GM12878 (cell line): Measurements from ENCODE around the gene PLPP1. TPM values are rescaled to one million over a fixed set of nuclear protein-coding genes. Genes with fewer than 3 reads are reported as not detected.
A peak's percentile ranks its signal among the peaks of the same experiment; 100 is the strongest.

ENCODE experiments used
- ATAC-seq: fragments of 200-7000 bp; cut with Tn5 transposase; 3 replicates; pipeline ENCODE4 v1.9.1; 2020; ENCODE audit warnings: mild to moderate bottlenecking, moderate library complexity
- BruUV-seq: library from RNA; stranded (reverse); fragments of 400-500 nt; replicated peaks from 2 replicates; lab custom pipeline; 2021; lab: Mats Ljungman, UMichigan
- CTCF ChIA-PET: fragments of 300-600 bp; sonication (Branson Sonifier 250); formaldehyde crosslinking; extraction: SDS; loops from one replicate; lab custom pipeline; 2021; ENCODE audit warnings: inconsistent platforms; lab: Yijun Ruan, JAX
- POLR2A ChIA-PET: fragments of 350-600 bp; formaldehyde crosslinking; extraction: SDS; loops from one replicate; lab custom pipeline; 2021; ENCODE audit warnings: inconsistent platforms; lab: Charles Lee
- RAD21 ChIA-PET: fragments of 300-600 bp; sonication (Branson Sonifier 250); formaldehyde crosslinking; loops from one replicate; lab custom pipeline; 2023; ENCODE audit warnings: antibody characterized with exemption; ENCODE audit not compliant: unreplicated experiment; lab: Charles Lee
- SMC1A ChIA-PET: fragments of 300-600 bp; sonication (Branson Sonifier 250); formaldehyde crosslinking; loops from one replicate; lab custom pipeline; 2023; ENCODE audit not compliant: unreplicated experiment, uncharacterized antibody; lab: Charles Lee
- DNase-seq: peaks from one replicate; pipeline ENCODE4 v3.0.0-alpha.2; 2011; ENCODE audit warnings: low read depth, low spot score
- FAIRE-seq: peaks from 3 replicates; lab custom pipeline; 2011; peaks lifted over from hg19 to GRCh38; lab: Jason Lieb, UNC
- H2AFZ ChIP-seq: 2 replicates; pipeline ENCODE4 v1.6.0; 2011; ENCODE audit warnings: low read depth, low read length, control low read depth; ENCODE audit not compliant: control insufficient read depth
- H3K27ac ChIP-seq: 2 replicates; pipeline ENCODE4 v1.5.1; 2011; ENCODE audit warnings: control low read depth; ENCODE audit not compliant: control insufficient read depth, insufficient read depth
- H3K27me3 ChIP-seq, 2 experiments: replicated peaks in 1 of 2; 2 replicates each; pipeline versions ENCODE4 v1.6.0 to v1.6.1; 2011; ENCODE audit warnings: low read length in 1 of 2; ENCODE audit not compliant: control insufficient read depth in 2 of 2, insufficient read depth in 2 of 2
- H3K36me3 ChIP-seq, 2 experiments: 2 replicates each; pipeline ENCODE4 v1.5.1; 2011; ENCODE audit warnings: low read length in 1 of 2; ENCODE audit not compliant: control insufficient read depth in 2 of 2, insufficient read depth in 2 of 2
- H3K4me1 ChIP-seq: 2 replicates; pipeline ENCODE4 v1.6.1; 2011; ENCODE audit warnings: mild to moderate bottlenecking, low read length, moderate library complexity, mixed read lengths; ENCODE audit not compliant: control insufficient read depth, insufficient read depth
- H3K4me2 ChIP-seq: 2 replicates; pipeline ENCODE4 v1.6.0; 2011; ENCODE audit warnings: control low read depth; ENCODE audit not compliant: control insufficient read depth, insufficient read depth
- H3K4me3 ChIP-seq: fragments of 200-600 bp; sonication (generic); 2 replicates; pipeline ENCODE4 v1.5.1; 2016
- H3K79me2 ChIP-seq: 2 replicates; pipeline ENCODE4 v1.6.0; 2011; ENCODE audit warnings: low read length; ENCODE audit not compliant: control insufficient read depth, insufficient read depth
- H3K9ac ChIP-seq: 2 replicates; pipeline ENCODE4 v1.8.0; 2011; ENCODE audit warnings: low read length, control low read depth, mixed read lengths; ENCODE audit not compliant: control insufficient read depth, insufficient read depth
- H3K9me3 ChIP-seq: replicated peaks from 3 replicates; pipeline ENCODE4 v1.5.1; 2011; ENCODE audit warnings: mild to moderate bottlenecking, low read length; ENCODE audit not compliant: control insufficient read depth, insufficient read depth
- H4K20me1 ChIP-seq: 2 replicates; pipeline ENCODE4 v1.6.0; 2011; ENCODE audit not compliant: control insufficient read depth, insufficient read depth
- EP300 ChIP-seq, 2 experiments: fragments of 150-350 bp in 1 of 2; IDR thresholded peaks; 2 replicates each; pipeline ENCODE4 v1.6.1; 2011 to 2012; ENCODE audit warnings: low read depth in 2 of 2, low read length in 2 of 2, borderline replicate concordance in 1 of 2, improper control_type of control experiment in 1 of 2, inconsistent platforms in 1 of 2; ENCODE audit not compliant: control insufficient read depth in 1 of 2
- KDM1A ChIP-seq: fragments of 200-600 bp; sonication (generic); IDR thresholded peaks from 2 replicates; pipeline ENCODE4 v1.6.1; 2016; ENCODE audit warnings: borderline replicate concordance
- MEF2A ChIP-seq: IDR thresholded peaks from 2 replicates; pipeline ENCODE4 v1.6.1; 2011; ENCODE audit warnings: low read depth, mild to moderate bottlenecking, low read length, moderate library complexity; ENCODE audit not compliant: insufficient read depth
- NR2C2 ChIP-seq: IDR thresholded peaks from 2 replicates; pipeline ENCODE4 v1.6.1; 2011; ENCODE audit warnings: borderline replicate concordance, low read depth; ENCODE audit not compliant: control insufficient read depth, insufficient read length
- POU2F2 ChIP-seq: IDR thresholded peaks from 3 replicates; pipeline ENCODE4 v1.6.1; 2011; ENCODE audit warnings: low read depth, mild to moderate bottlenecking, low read length, borderline replicate concordance
- RB1 ChIP-seq: fragments of 450-650 bp; formaldehyde crosslinking; IDR thresholded peaks from 2 replicates; pipeline ENCODE4 v1.6.1; 2017; ENCODE audit warnings: mild to moderate bottlenecking, borderline replicate concordance
- RBBP5 ChIP-seq: fragments of 200-600 bp; sonication (generic); conservative IDR thresholded peaks from 2 replicates; pipeline ENCODE4 v1.6.1; 2016
- SMARCA5 ChIP-seq: fragments of 450-650 bp; IDR thresholded peaks from 2 replicates; pipeline ENCODE4 v1.6.1; 2017; ENCODE audit warnings: mild to moderate bottlenecking
- TAF1 ChIP-seq: IDR thresholded peaks from 2 replicates; pipeline ENCODE4 v1.6.1; 2011; ENCODE audit warnings: mild to moderate bottlenecking, low read depth, low read length, borderline replicate concordance
- ZSCAN29 ChIP-seq: fragments of 450-650 bp; IDR thresholded peaks from 2 replicates; pipeline ENCODE4 v1.6.1; 2017; ENCODE audit warnings: mild to moderate bottlenecking, moderate library complexity
- WGBS: methylation state at CpG from one replicate; pipeline ENCODE4 v1.1.6; 2016; ENCODE audit warnings: low lambda C conversion rate; ENCODE audit not compliant: insufficient replicate concordance, insufficient coverage; ENCODE audit errors: missing lambda C conversion rate; 5-methylcytosine and 5-hydroxymethylcytosine counted together
- in situ Hi-C: fragments of 300-500 bp; cut with MboI; formaldehyde crosslinking; loops from 9 replicates; pipeline ENCODE4 v1.14.3; 2018; ENCODE audit warnings: mixed read lengths
- intact Hi-C: fragments of 100-400 bp; cut with micrococcal nuclease; formaldehyde crosslinking; loops from one replicate; pipeline ENCODE4 v1.14.2; 2022; ENCODE audit not compliant: unreplicated experiment
- polyA plus RNA-seq, 11 experiments: library from polyadenylated mRNA; depleted of rRNA in 4 of 11; unstranded in 6 of 11; stranded (reverse) in 5 of 11; fragments of >200 nt; fragmentation: Nextera tagmentation in 4 of 11; fragmentation: Illumina TruSeq in 1 of 11; extraction: Ambion mirVana in 4 of 11; extraction: Trizol in 1 of 11; gene quantifications; 1 replicate in 1 of 11; 2 replicates in 10 of 11; pipeline versions ENCODE4 v1.2.1 to v1.2.3, GENCODE V29; 2011 to 2016; ENCODE audit warnings: inconsistent platforms in 2 of 11, missing spikeins in 2 of 11, low read depth in 1 of 11
- total RNA-seq, 4 experiments: library from RNA; depleted of rRNA in 3 of 4; stranded (reverse); fragments of >200 nt in 3 of 4; fragmentation: Illumina TruSeq in 1 of 4; extraction: Trizol in 1 of 4; gene quantifications; 2 replicates each; pipeline versions ENCODE4 v1.2.1 to v1.2.3, GENCODE V29; 2013 to 2021
- TF ChIP-seq, protein P1 (sequence below): fragments of 450-650 bp; IDR thresholded peaks from 2 replicates; pipeline ENCODE4 v1.6.1; 2017; ENCODE audit warnings: low read depth, mild to moderate bottlenecking, moderate library complexity
- TF ChIP-seq, protein P2 (sequence below): IDR thresholded peaks from 2 replicates; pipeline ENCODE4 v1.6.1; 2011; ENCODE audit warnings: borderline replicate concordance, low read depth, mild to moderate bottlenecking, moderate library complexity, low read length; ENCODE audit not compliant: insufficient read depth, poor library complexity, severe bottlenecking
- TF ChIP-seq, protein P3 (sequence below): IDR thresholded peaks from 2 replicates; pipeline ENCODE4 v1.6.1; 2012; ENCODE audit warnings: low read length, inconsistent platforms

Gene PLPP1
- total and polyA plus RNA-seq, 10 of the 15 experiments (the other 5 are each of a cell fraction or from before 2014, with no cell fraction given): 3.0 to 11.3 (median 8.1) TPM

DNA sequence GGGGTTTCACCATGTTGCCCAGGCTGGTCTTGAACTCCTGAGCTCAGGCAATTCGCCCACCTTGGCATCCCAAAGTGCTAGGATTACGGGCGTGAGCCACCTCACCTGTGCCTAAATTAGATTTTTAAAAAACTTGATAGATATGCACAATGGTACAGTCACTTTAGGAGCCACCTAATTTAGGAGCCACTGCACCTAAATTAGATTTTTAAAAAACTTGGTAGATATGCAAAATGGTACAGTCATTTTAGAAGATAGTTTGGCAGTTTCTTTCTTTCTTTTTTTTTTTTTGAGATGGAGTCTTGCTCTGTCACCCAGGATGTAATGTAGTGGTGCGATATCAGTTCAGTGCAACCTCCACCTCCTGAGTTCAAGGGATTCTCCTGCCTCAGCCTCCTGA is 37.8 kb upstream of the PLPP1 start:
- ATAC-seq (no peak), FAIRE-seq (no peak), DNase-seq (no peak)
- Histone ChIP-seq H3K9me3 (no peaks in the 10 kb centered on the region), H2AFZ (no peak overlapping the region), H3K79me2 (no peaks in the 10 kb centered on the region), H4K20me1 (no peaks in the 10 kb centered on the region), H3K4me3 (no peak overlapping the region), H3K4me2 (no peak overlapping the region), H3K27ac (no peak overlapping the region), H3K9ac (no peak overlapping the region), H3K4me1 (no peaks in the 10 kb centered on the region), H3K27me3 (no peaks in the 10 kb centered on the region), H3K36me3 (no peaks in the 10 kb centered on the region)
- CTCF ChIA-PET: interaction anchor here (1.5 kb wide), 1 partner anchor 12 kb away, joined by 4 read pairs; no protein-coding TSS in a partner anchor
- SMC1A ChIA-PET: interaction anchor here (0.6 kb wide), 1 partner anchor 1798 kb away, joined by 3 read pairs; no protein-coding TSS in a partner anchor
- in situ Hi-C loops: no loop called here
- RAD21 ChIA-PET: no interaction called here
- TF ChIP-seq MEF2A: peak; percentile 78
- 0 out of 3 replicates have a peak, but pooled peaks have one; percentile 54 for TF ChIP-seq POU2F2
- TF ChIP-seq NR2C2: no peak
- no peak for TF ChIP-seq EP300 (IDR thresholded peaks at IDR 0.05; ENCODE audit: borderline replicate concordance in 1 of 2, control insufficient read depth in 1 of 2, low read depth in 2 of 2, low read length in 2 of 2)
- POLR2A ChIA-PET: interaction anchor here (0.7 kb wide), 1 partner anchor 195 kb away, joined by 3 read pairs; no protein-coding TSS in a partner anchor
- WGBS: 1% methylated on average over 4 of the region's 4 CpGs
- no TSS peak for BruUV-seq
- intact Hi-C loops: no loop called here

DNA sequence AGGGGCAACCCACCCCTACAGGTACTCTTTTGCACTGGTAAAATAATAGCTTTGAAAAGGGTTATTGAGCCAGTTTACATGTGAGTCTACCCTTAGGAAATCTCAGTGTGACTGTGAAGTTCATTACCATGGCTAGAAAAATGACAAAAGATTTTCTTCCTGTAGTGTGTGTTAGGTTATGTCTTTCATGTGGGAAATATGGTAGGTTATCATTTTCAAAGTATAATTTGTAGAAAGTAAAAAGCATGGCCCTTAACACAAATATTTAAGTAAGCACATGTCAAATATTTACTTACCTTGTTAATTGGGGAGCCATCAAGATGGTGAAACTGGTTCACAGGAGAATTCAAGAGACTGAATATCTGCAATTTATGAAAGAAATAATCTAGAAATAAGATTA is 37.3 kb upstream of the PLPP1 start:
- H3K27me3 ChIP-seq: no peaks in the 10 kb centered on the region
- no peaks in the 10 kb centered on the region for H3K79me2 ChIP-seq
- H3K4me2 ChIP-seq: no peak overlapping the region
- no TSS peak for BruUV-seq
- no peak overlapping the region for H3K9ac ChIP-seq
- no peak overlapping the region for H2AFZ ChIP-seq
- ChIA-PET RAD21 (no interaction called here), POLR2A (no interaction called here), CTCF (interaction anchor here (1.5 kb wide), 1 partner anchor 12 kb away, joined by 4 read pairs; no protein-coding TSS in a partner anchor), SMC1A (no interaction called here)
- no peaks in the 10 kb centered on the region for H4K20me1 ChIP-seq
- no peaks in the 10 kb centered on the region for H3K4me1 ChIP-seq
- in situ Hi-C loops (no loop called here), intact Hi-C loops (no loop called here)
- ATAC-seq (no peak), FAIRE-seq (no peak), DNase-seq (no peak)
- no peaks in the 10 kb centered on the region for H3K9me3 ChIP-seq
- no peak overlapping the region for H3K4me3 ChIP-seq
- no peaks in the 10 kb centered on the region for H3K36me3 ChIP-seq
- H3K27ac ChIP-seq: no peak overlapping the region
- no peak for TF ChIP-seq KDM1A
- no peak for TF ChIP-seq ZSCAN29
- no peak for TF ChIP-seq SMARCA5
- TF ChIP-seq, protein P1, sequence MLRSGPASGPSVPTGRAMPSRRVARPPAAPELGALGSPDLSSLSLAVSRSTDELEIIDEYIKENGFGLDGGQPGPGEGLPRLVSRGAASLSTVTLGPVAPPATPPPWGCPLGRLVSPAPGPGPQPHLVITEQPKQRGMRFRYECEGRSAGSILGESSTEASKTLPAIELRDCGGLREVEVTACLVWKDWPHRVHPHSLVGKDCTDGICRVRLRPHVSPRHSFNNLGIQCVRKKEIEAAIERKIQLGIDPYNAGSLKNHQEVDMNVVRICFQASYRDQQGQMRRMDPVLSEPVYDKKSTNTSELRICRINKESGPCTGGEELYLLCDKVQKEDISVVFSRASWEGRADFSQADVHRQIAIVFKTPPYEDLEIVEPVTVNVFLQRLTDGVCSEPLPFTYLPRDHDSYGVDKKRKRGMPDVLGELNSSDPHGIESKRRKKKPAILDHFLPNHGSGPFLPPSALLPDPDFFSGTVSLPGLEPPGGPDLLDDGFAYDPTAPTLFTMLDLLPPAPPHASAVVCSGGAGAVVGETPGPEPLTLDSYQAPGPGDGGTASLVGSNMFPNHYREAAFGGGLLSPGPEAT: no peak
- TF ChIP-seq RB1: no peak
- TF ChIP-seq, protein P2, sequence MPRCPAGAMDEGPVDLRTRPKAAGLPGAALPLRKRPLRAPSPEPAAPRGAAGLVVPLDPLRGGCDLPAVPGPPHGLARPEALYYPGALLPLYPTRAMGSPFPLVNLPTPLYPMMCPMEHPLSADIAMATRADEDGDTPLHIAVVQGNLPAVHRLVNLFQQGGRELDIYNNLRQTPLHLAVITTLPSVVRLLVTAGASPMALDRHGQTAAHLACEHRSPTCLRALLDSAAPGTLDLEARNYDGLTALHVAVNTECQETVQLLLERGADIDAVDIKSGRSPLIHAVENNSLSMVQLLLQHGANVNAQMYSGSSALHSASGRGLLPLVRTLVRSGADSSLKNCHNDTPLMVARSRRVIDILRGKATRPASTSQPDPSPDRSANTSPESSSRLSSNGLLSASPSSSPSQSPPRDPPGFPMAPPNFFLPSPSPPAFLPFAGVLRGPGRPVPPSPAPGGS: no peak
- no peak for TF ChIP-seq RBBP5
- TF ChIP-seq TAF1: no peak
- TF ChIP-seq, protein P3, sequence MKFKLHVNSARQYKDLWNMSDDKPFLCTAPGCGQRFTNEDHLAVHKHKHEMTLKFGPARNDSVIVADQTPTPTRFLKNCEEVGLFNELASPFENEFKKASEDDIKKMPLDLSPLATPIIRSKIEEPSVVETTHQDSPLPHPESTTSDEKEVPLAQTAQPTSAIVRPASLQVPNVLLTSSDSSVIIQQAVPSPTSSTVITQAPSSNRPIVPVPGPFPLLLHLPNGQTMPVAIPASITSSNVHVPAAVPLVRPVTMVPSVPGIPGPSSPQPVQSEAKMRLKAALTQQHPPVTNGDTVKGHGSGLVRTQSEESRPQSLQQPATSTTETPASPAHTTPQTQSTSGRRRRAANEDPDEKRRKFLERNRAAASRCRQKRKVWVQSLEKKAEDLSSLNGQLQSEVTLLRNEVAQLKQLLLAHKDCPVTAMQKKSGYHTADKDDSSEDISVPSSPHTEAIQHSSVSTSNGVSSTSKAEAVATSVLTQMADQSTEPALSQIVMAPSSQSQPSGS: no peak
